Fibroblast of skin of right biceps (primary cell): ENCODE results near the gene PIP5K1B.
"Not testable (repeated sequence)": the region's sequence is repeated elsewhere in the genome, so short reads cannot be mapped to it uniquely, and the experiment has no call there.

ENCODE experiments used
- DNase-seq: peaks from one replicate; pipeline ENCODE4 v3.0.0-alpha.2; 2013

The PIP5K1B gene

GRCh38 chr9:68704814-68705530 is at the start of gene PIP5K1B:
Gene PIP5K1B, plus strand, starts transcription at chr9:68705240. Its CDS starts 117,375 bp downstream, at chr9:68822615.
- DNase-seq = peak; percentile 45

GRCh38 chr9:68664036-68664435 is 41.0 kb upstream of the PIP5K1B start:
- DNase-seq = no peak

GRCh38 chr9:68668127-68668526 is 36.9 kb upstream of the PIP5K1B start:
- DNase-seq = no peak

- no peak for DNase-seq
Measured at GRCh38 chr9:68669218-68669617, 35.8 kb upstream of the PIP5K1B start.

GRCh38 chr9:68672215-68672614 is 32.8 kb upstream of the PIP5K1B start:
- no peak for DNase-seq

GRCh38 chr9:68672625-68673024 is 32.4 kb upstream of the PIP5K1B start:
- DNase-seq = no peak

GRCh38 chr9:68678430-68678829 is 26.6 kb upstream of the PIP5K1B start:
- DNase-seq = no peak

- no peak for DNase-seq
Measured at GRCh38 chr9:68683433-68683832, 21.6 kb upstream of the PIP5K1B start.

GRCh38 chr9:68685213-68685612 is 19.8 kb upstream of the PIP5K1B start:
- no peak for DNase-seq

- DNase-seq = no peak
Measured at GRCh38 chr9:68685770-68686169, 19.3 kb upstream of the PIP5K1B start.

- no peak for DNase-seq
Measured at GRCh38 chr9:68690088-68690487, 15.0 kb upstream of the PIP5K1B start.

GRCh38 chr9:68692519-68692918 is 12.5 kb upstream of the PIP5K1B start:
- DNase-seq = no peak

- DNase-seq = no peak
Measured at GRCh38 chr9:68694125-68694524, 10.9 kb upstream of the PIP5K1B start.

GRCh38 chr9:68697851-68698250 is 7.2 kb upstream of the PIP5K1B start:
- DNase-seq = no peak

GRCh38 chr9:68698943-68699509 is 6.0 kb upstream of the PIP5K1B start:
- DNase-seq = no peak

GRCh38 chr9:68699625-68700024 is 5.4 kb upstream of the PIP5K1B start:
- not testable (repeated sequence) for DNase-seq

GRCh38 chr9:68702493-68702892 is 2.5 kb upstream of the PIP5K1B start:
- DNase-seq = no peak

- no peak for DNase-seq
Measured at GRCh38 chr9:68703672-68704071, 1.4 kb upstream of the PIP5K1B start.

- no peak for DNase-seq
Measured at GRCh38 chr9:68704498-68704813, 584 bp upstream of the PIP5K1B start.

- DNase-seq = peak; percentile 1
Measured at GRCh38 chr9:68705531-68706362, 707 bp downstream of the PIP5K1B start.

GRCh38 chr9:68706363-68707201 is 1.5 kb downstream of the PIP5K1B start:
- DNase-seq = no peak

GRCh38 chr9:68707801-68708488 is 2.9 kb downstream of the PIP5K1B start:
- no peak for DNase-seq

GRCh38 chr9:68708513-68708912 is 3.5 kb downstream of the PIP5K1B start:
- no peak for DNase-seq
